Hepatic stellate cell (primary cell): ENCODE results near the gene KCNN3.
A peak's percentile ranks its signal among the peaks of the same experiment; 100 is the strongest.

Experiments used
- DNase-seq: peaks from one replicate; pipeline ENCODE4 v3.0.0; 2011; ENCODE audit warnings: low spot score

Gene KCNN3

DNA sequence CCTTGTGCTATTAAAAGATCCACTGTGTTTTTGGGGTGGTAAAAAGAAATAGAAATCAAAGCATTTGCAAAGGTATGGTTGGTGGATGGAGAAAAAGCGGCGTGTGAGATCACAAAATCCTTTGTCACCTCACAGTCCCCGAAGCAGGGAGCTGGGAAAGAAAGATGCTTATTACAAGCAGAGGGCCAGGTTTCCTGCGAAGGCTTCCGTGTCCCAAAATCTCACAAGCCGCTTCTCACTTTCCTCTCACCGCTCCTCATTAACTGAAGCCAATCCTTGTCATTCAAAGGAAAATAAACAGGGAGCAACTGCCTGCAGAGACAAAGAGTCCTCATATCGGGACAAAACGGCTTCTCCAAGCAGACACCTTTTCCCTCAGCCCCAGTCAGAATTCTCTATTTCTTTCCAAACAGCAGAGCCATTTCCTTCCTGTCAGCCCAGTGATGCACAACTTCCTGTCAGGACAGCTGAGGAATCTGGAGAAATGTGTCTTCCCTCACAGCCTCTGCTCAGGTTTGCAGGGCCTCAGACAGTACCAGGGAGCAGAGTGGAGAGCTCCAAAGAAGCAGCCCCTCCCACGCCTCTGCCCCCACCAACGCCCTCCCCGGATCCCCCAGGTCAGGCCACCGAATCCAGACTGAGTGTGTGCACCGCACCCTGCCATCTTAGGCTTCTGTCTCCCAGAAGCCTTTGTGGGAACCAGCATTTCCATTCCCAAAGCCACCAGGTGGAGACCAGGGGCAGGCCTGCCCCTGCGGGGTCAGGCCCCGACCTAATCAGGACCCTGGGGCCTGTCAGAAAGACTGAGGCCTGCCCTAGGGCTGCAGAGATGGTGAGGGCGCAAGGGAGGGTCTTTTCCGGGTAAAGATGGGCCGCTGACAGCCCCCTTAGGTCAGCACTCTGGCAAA lies 29.6 kb downstream of the KCNN3 start:
- DNase-seq, result peak; percentile 29

DNA sequence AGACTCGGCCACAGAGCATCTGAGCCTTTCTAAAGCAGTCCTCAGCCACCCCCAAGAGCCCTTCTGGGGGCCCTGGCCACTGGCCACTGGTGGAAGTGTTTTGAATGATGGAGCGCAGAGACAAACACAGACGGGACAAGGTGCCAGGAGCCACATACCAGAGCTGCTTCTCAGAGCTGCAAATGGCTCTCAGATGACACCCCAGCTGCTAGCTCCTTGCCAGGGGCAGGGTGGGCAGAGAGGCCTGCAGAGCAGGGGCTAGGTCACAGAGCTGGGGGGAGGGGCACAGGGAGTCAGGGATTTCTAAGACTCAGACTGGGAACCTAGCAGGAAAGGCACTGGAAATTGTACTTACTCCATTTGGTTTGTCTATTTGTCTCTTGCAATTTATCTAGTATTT lies 30.4 kb downstream of the KCNN3 start:
- DNase-seq, result no peak

DNA sequence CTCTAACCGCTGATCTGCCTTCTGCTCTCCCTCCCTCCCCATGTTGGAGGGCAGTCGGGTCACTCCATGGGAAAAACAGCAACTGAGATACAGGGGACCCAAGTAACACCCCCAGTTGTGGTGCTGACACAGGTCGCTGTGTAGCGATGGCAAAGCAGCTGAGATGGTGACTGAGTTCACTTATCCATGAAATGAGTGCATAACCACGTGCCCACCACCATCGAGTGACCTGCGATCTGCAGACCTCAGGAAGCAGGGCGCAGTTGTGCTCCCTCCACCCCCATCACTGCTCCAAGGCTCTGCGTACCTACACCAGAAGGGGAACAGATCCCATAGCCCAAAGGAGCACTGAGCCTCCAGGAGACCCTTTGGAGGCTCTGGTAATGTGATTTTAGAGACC lies 31.1 kb downstream of the KCNN3 start:
- DNase-seq, result no peak

DNA sequence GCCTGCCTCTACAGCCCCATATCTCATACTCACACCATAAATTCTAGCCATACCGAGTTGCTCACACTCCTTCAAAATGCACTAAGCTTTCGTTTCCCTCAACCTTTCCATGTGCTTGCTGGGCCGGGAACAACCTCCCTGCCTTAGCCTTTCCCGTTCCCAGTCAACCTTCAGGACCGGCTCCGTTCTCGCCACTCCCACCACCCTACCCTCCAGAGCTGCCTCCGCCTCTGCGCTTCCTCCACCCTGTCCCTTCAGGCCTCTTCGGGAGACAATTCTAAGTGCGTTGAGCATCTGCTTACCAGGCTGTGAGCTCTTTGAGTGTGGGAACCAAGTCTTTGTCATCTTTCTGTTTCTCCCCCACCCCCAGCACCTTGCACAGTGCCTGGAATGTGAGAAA lies 31.6 kb downstream of the KCNN3 start:
- no peak for DNase-seq

DNA sequence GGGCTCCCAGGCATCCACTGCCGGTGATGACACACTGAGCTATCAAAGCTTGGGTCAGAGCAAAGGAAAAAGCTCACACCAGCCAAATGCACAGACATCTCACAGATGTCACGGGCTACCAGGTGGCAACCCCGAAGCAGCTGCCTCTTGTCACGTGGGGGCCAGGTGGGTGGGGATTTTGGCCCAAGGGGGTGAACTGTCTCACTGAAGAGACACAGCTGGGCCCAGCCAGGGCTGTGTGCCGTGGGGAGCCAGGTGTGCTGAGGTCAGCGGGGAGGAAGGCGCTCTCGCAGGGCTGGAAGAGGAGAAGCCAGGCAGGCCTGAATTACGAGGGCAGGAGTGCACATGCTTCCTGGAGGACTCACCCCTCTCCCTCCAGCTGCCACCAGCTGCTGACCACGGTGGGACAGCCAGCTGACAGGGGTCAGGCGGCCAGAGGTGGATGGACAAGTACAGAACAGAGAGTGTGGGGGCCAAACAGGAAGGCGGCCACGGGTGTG lies 32.4 kb downstream of the KCNN3 start:
- no peak for DNase-seq

DNA sequence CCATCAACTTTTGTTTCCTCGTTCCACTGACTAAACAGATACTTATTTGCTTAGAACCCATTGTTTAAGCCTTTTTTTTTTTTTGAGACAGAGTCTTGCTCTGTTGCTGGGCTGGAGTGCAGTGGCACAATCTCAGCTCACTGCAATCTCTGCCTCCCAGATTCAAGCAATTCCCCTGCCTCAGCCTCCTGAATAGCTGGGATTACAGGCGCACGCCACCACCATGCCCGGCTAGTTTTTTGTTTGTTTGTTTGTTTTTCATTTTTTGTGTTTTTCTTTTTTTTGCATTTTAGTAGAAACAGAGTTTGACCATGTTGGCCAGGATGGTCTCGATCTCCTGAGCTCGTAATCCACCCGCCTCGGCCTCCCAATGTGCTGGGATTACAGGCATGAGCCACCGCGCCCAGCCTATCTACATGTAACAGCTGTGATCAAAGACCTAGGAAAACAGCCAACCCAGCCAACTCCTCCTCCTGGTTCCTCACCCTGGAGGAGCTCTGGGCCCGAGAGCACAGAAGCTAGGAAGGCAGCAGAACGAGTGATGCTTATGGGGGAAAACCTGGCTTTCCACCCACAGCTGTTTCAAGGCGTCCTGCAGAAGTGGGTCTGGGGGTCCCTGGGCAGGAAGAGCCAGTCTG lies 32.9 kb downstream of the KCNN3 start:
- no peak for DNase-seq

DNA sequence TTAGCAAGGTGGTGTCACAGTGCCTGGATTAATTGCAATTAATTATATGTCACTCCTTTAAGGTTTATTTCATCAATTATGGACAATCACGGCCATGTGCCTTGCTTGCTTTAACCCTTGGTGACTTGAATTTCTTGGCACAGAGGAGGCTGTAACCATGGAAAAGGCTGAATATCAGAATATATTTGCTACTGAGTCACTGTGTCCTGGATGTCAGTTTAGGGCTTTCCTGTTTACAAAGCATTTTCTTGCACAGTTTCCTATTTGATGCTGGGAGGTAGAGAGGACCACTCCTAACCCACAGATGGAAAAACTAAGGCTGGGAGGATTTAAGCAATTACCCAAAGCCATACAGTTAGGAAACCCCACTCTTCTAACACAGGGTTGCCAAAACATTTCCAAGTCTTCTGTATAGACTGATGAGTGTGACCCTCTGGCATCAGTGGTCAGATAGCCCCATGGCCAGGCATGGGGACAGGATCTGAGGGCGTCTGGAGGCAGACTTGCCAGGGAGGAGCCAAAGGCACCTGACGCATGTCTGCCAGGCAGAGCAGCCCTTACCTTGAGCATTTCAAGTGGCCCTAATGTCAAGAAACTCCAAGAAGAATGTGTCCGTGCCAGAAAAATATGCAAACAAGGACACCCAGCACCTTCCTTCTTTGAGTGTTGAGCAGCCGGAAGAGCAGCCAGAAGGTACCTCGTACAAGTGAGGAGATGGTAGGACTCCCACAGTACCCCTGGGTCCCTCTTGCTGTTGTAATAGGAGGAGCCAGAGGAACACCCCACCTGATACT lies 34.4 kb downstream of the KCNN3 start:
- no peak for DNase-seq

DNA sequence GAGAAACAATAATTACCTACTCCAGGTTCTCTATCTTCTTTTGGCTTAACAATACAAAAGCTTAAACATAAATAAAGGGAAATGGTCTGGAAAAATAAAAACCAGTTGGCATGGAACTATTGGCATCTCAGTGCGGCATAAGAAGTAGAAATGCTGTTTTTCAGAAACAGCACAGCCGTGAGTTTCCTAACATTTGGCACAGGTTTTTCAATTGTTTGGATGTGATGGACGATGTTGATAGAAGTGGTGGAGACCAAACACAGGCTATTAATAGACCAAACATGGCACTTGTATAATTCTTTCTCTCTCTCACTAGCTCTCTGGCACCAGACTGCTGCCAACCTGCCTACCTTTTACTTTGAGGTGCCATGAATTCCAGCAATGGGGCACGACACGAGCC lies 36.2 kb downstream of the KCNN3 start:
- DNase-seq, result no peak

DNA sequence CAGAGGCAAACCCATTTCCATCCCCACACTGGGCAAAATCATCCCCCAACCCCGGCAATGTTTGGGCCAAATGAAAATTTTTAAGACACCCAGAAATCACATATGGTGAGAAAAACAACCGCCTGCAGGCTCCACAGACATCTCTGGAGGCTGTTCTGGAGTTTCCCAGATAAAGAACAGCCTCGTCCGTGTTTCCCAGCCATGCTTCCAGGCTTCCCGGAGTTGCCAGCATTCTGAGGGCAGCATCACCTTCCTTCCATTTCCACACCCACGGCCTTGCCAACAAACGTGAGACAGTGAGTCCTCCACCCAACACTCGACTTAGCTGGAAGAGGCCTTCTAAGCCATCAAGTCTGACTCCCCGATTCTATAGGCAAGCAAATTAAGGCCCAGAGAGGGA lies 36.9 kb downstream of the KCNN3 start:
- no peak for DNase-seq

DNA sequence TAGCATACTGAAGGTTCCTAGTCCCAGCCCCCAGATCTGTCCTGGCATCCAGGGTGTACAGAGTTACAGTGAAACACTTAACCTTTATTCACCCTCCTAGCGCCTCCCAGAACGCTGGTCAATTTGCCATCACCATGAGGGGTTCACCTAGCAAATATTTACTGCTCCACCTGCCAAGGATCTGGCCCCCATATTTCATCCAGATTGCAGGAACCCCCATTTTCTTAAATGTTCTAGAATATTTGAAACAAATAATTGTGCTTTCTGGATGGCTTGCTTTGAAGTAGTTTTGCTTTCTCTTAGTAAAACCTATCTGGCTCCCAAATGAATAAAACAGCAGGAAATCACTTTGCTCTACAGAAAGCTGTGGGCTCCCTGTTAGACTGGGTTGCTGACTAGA lies 37.7 kb downstream of the KCNN3 start:
- no peak for DNase-seq

DNA sequence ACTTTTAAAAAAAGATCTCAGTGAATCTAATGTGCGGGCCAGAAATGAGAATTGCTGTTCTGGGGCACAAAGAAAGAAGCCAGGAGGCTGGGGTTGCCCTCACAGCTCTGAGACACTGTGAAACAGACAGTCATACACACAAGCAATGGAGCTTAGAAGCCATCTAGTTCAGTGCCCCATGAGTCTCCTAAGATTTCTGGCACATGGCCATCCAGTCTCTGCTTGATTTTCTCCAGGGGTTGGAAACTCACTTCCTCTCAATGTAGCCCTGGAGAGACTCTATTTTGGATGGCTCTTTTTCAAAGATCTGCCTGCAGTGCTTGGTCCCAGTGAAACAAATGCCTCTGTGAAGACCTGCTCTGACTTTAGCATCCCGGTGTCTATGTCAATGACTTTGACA lies 38.6 kb downstream of the KCNN3 start:
- DNase-seq, result no peak

DNA sequence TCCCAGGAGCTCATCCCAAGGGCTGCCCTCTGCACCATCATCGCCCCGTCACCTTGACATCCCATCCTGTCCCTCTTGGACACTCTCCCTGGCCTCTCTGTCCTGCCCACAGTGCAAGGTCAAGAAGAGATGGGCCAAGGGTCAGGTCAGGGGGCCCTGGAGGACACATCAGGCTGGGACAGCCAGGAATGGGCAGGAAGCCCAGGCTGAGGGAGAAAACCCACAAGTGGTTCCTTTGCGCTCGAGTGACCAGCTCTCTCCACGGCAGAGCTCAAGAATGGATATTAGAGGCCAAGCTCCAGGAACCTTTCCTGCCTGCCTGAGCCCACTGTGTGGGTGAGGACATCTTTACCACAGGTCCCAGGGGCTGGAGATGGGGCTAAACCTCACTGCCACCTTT lies 41.0 kb downstream of the KCNN3 start:
- no peak for DNase-seq

DNA sequence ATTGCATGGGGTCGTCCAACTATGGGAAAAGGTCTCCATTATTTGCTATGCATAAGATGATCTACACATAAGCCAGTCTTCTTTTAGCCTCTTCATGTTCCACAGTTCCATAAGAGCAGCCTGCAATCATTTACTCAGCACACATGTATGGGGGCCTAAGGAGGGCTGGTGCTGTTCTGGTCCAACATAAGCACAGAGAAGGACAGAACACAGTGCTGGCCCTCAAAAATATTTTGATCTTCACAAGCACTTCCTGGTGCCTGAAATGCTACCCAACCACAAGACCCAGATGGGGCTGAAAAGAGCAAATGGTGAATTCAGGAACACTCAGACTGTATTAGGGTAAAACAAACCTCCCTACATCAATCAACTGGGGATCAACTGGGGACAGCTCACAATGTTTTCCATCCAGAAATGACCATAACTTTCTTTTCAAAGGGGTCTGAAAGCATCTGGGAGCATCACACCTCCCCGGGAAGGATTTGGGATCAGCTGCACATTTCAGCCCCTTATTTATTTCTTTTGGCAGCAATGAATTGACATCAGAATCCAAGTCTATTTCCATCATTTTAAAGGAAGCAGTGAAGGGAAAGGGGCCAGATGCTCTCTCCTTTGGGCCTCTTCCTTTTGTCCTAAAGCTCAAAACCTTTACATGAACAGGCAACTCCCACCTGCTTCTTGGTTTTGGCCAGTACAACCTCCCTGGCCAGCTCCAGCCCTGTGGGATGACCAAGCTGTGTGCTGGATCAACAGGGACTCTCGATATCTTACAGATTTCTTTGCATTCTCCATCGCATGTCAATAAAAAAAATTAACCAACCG lies 45.7 kb downstream of the KCNN3 start:
- DNase-seq, result no peak

DNA sequence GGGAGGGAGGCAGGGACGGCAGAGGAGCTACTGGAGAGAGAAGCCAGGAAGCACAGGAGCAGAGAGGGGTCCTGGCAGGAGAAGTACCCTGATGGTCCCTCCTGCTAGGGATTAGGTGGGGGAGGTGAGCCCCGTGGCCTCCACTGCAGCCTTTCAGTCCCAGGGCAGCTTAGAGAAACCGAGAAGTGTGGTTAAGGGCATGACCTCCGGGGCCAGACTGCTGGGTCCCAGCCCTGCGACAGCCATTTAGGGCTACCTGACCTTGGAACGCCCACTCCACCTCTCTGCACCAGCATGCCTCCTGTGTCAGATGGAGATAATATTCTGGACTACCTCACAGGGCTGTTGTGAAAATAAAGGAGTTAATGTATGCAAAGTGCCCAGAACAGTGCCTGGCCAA lies 47.4 kb downstream of the KCNN3 start:
- no peak for DNase-seq

DNA sequence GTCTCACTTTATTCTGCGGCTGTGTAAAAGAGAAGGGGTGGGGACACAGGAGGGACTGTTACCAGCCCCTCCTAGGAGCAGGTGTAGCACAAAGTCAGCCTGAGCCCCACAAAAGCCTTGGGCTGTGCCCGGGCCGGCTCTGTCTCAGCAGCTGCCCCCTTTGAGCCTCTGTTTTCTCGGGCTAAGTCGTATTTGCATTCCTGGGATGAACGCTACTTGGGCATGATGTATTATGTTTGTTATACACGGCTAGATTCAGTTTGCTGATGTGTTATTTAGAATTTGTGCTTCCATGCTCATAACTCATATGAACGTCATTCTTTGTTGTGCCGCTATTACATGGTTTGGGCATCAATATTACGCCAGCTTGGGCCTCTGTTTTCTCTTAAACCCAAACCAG lies 47.8 kb downstream of the KCNN3 start:
- no peak for DNase-seq

DNA sequence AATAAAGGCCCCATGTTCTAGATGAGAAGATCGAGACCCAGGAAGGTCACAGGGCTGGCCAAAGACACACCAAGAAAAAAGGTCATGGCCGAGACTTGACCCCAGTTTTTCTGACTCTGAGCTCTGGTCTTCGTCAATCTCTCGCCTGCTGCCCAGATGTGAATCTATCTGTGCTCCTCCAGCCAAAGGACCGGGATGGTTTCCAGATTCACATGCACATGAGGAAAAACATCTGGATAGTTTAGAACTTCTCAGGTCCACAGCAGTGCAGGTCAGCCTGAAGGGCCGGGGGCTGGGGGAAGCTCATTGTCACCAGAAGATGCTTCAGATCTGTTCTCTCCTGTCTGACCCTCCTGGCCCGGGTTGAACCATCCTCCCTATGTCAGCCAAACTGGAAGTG lies 49.0 kb downstream of the KCNN3 start:
- no peak for DNase-seq

DNA sequence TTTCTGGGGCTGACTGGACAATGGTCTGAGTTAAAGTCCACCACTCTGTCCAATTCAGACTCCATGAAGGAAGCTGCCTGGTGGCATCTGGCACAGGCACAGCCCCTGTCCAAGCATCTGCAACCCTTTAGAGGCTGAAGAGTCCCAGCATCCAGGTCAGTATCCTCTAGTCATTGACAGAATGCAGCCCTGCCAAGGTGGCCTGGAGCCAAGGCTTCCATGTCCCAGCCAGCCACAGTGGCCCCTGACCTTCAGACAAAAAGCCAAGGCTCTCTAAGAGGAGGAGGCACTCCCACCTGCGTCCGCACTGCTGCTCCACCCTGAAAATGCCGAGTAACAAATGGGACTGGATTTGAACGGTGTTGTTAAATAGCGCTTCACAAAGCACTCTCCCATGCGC lies 49.4 kb downstream of the KCNN3 start:
- DNase-seq, result no peak

DNA sequence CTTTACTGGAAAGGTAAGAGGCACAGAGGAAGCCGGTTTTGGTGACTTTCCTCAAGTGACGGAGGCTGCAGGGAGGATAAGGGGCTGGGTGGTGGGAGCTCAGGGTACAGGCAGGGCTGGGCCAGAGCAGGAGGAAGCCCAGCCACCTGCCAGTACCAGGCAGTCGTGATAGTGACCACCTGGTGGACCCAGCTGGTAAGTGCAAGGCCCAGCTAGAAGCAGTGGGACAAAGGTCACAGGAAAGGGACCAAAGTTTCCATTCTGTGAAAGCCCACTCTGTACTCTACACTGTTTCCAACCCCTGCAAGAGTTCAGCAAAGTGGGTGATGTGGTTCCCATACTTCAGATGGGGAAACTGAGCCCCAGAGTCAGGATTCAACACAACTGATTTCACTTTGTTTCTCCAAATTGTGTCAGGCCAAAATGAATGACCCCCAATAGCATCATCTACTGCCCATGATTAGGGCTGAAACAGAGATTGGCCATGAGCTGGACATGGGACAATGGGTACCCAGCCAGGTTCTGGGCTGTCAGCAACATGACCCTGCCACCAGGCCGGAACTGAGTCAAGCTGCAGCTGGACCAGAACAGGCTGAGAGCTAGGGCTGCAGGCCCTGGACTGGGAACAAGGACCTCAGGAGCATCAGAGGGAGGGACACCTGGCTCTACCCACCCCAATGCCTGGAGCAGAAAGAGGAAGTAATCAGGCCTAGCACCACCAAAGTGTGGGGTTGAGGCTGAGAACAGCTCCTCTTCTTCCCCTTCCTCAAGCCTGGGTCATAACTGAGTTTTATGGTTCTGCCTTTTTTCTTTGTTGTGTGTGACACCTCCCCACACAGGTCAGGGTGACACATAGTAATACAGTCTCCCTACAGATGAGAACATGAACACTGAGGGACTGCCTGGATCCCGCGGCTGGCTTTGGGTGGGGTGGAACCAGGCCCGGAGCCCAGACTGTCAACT lies 50.2 kb downstream of the KCNN3 start:
- peak; percentile 38 for DNase-seq

DNA sequence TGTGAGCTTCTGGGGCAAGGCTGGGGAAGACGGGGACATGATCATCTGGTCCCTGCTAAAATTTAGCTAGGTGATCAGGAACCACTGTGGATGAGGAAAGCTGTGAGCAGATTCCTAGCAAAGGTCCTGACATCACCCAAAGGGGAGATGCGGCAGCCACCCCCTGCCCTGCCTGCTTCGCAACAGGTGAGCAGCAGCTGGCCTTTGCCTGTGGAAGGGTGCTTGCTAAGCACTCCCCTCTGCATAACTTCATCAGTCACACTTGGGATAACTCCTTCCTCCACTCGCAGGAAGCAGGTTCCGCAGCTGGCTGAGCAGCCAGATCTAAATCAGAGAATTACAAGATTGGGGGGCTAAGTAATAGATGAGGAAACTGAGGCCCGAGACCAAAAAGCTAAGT lies 51.2 kb downstream of the KCNN3 start:
- DNase-seq, result no peak

DNA sequence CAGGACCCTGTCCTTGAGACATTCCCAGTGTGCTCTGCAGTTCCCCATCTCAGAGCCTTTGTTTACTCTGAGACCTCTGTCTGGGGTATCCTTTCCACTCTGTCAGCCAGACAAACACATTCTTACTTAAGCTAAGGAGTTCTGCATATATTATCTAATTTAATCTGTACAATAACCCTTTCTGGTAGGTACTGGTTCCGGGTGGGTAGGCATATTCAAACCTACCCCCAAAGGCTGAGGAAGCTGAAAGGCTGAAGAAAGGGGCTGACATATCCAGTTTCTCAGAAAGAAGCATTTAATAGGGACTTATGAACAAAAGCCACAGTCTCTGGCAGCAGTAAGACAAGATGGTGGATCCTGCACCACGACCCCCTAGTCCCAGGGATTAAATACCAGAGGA lies 53.1 kb downstream of the KCNN3 start:
- no peak for DNase-seq

DNA sequence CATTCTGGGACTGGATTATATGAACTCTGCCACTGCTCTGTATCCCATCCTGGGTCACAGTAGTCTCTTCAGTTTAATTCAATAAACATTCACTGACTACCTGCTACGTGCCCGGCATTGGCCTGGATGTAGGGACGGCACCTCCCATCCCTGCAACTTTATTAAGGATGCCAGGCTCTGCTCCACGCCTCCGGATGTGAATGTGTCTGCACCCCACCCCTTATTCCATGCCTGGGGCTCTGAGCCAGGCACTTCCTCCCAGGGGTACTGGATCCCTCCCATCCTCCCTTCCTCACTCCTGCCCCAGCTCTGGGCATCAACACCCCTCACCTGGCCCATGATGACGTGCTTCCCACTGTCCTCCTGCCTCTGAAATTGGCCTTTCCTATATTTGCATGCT lies 53.7 kb downstream of the KCNN3 start:
- DNase-seq, result no peak
